Thyroid gland (tissue), 4 donors: ENCODE measurements around the gene TBC1D3D.
"Not testable (repeated sequence)": the region's sequence is repeated elsewhere in the genome, so short reads cannot be mapped to it uniquely, and the experiment has no call there.

Experiments used
- CTCF ChIP-seq, 6 experiments: fragments of 200-600 bp in 3 of 6; fragments of 450-650 bp in 3 of 6; sonication (generic) in 3 of 6; IDR thresholded peaks; one replicate each; pipeline ENCODE4 v1.5.1; 2016 to 2019; ENCODE audit warnings: antibody characterized with exemption in 6 of 6, mild to moderate bottlenecking in 2 of 6, inconsistent platforms in 1 of 6, moderate library complexity in 1 of 6
- POLR2A ChIP-seq, 2 donors: fragments of 450-650 bp; IDR thresholded peaks; one replicate each; pipeline ENCODE4 v1.6.1; 2017; ENCODE audit warnings: antibody characterized with exemption in 2 of 2, mild to moderate bottlenecking in 2 of 2, moderate library complexity in 1 of 2

DNA sequence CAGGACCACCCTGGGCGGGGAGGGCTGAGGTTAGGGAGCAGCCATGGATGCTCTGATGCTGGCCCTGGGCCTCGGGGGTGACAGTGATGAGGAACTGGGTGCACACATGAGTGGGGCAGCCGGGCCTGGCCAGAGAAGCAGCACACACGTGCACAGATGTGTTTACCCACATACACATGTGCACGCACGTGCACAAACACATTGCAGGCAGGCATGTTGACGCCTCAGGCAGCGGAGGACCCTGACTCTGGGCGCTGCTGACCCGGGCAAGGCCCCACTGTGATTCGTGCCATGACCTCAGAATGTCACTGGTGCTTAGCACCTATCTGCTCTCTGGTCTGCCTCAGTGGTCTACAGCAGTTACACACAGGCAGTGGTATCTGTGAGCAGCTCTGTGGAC, at the start of gene TBC1D3D:
- TF ChIP-seq POLR2A, CTCF (IDR thresholded peaks at IDR 0.05): not testable (repeated sequence)
